ENCODE data around the gene RAB9A. TPM values are rescaled to one million over a fixed set of nuclear protein-coding genes. Genes with fewer than 3 reads are reported as not detected.

The RAB9A gene
- total RNA-seq, 1 experiment from 2014 or later = 26.3 TPM

- no peak for ATAC-seq
- Mint-ChIP-seq H3K4me3 (no peak overlapping the region), H3K27me3 (ENCODE audit: low read depth) (no peaks in the 10 kb centered on the region), H3K4me1 (no peaks in the 10 kb centered on the region), H3K36me3 (no peaks in the 10 kb centered on the region), H3K27ac (no peak overlapping the region), H3K9me3 (no peaks in the 10 kb centered on the region)
- POLR2A ChIA-PET = interaction anchor here (0.7 kb wide), 1 partner anchor 13 kb away, joined by 7 read pairs; no protein-coding TSS in a partner anchor
- no peak for DNase-seq (ENCODE audit: low spot score)
- CTCF ChIA-PET = no interaction called here
- TF ChIP-seq USF1 (CRISPR knock-in tag; IDR thresholded peaks at IDR 0.05) (no peak), ZNF532 (CRISPR knock-in tag; IDR thresholded peaks at IDR 0.05; ENCODE audit: borderline replicate concordance) (no peak), ZNF232 (CRISPR knock-in tag; IDR thresholded peaks at IDR 0.05) (no peak), PRDM15 (CRISPR knock-in tag; IDR thresholded peaks at IDR 0.05) (no peak), MXD4 (CRISPR knock-in tag; IDR thresholded peaks at IDR 0.05; ENCODE audit: borderline replicate concordance) (no peak)
These were observed 7.3 kb upstream of the RAB9A start for GRCh38 chrX:13681595-13681994.

GRCh38 chrX:13684361-13684760 lies 4.6 kb upstream of the RAB9A start:
- CTCF ChIA-PET = no interaction called here
- TF ChIP-seq RELA (CRISPR knock-in tag; IDR thresholded peaks at IDR 0.05; ENCODE audit: borderline replicate concordance) (no peak), MLX (CRISPR knock-in tag; IDR thresholded peaks at IDR 0.05) (no peak), ZNF232 (CRISPR knock-in tag; IDR thresholded peaks at IDR 0.05) (no peak), ZBTB43 (CRISPR knock-in tag; IDR thresholded peaks at IDR 0.05) (no peak), ZNF219 (CRISPR knock-in tag; IDR thresholded peaks at IDR 0.05; ENCODE audit: borderline replicate concordance) (no peak), PREB (CRISPR knock-in tag; IDR thresholded peaks at IDR 0.05; ENCODE audit: borderline replicate concordance) (no peak), JUN (CRISPR knock-in tag; IDR thresholded peaks at IDR 0.05) (no peak), PRDM15 (CRISPR knock-in tag; IDR thresholded peaks at IDR 0.05) (no peak), ZNF512 (CRISPR knock-in tag; IDR thresholded peaks at IDR 0.05; ENCODE audit: borderline replicate concordance) (no peak)

More at GRCh38 chrX:13684361-13684760, 4.6 kb upstream of the RAB9A start:
- H3K4me3 Mint-ChIP-seq = no peak overlapping the region
- peaks cover 19% of the 10 kb centered on the region for H3K27me3 Mint-ChIP-seq (ENCODE audit: low read depth)
- no peak for DNase-seq (ENCODE audit: low spot score)
- no peaks in the 10 kb centered on the region for H3K9me3 Mint-ChIP-seq
- ATAC-seq = no peak
- H3K36me3 Mint-ChIP-seq = no peaks in the 10 kb centered on the region
- peaks cover 6% of the 10 kb centered on the region for H3K4me1 Mint-ChIP-seq
- POLR2A ChIA-PET = no interaction called here
- no peak overlapping the region for H3K27ac Mint-ChIP-seq
